CD4-positive, alpha-beta T cell treated with Interleukin-15 for 1 hour (primary cell): ENCODE measurements around the gene PLXNA1.

Experiments used
- DNase-seq: peaks from one replicate; pipeline ENCODE4 v3.0.0-alpha.2; 2020

PLXNA1 gene

DNA sequence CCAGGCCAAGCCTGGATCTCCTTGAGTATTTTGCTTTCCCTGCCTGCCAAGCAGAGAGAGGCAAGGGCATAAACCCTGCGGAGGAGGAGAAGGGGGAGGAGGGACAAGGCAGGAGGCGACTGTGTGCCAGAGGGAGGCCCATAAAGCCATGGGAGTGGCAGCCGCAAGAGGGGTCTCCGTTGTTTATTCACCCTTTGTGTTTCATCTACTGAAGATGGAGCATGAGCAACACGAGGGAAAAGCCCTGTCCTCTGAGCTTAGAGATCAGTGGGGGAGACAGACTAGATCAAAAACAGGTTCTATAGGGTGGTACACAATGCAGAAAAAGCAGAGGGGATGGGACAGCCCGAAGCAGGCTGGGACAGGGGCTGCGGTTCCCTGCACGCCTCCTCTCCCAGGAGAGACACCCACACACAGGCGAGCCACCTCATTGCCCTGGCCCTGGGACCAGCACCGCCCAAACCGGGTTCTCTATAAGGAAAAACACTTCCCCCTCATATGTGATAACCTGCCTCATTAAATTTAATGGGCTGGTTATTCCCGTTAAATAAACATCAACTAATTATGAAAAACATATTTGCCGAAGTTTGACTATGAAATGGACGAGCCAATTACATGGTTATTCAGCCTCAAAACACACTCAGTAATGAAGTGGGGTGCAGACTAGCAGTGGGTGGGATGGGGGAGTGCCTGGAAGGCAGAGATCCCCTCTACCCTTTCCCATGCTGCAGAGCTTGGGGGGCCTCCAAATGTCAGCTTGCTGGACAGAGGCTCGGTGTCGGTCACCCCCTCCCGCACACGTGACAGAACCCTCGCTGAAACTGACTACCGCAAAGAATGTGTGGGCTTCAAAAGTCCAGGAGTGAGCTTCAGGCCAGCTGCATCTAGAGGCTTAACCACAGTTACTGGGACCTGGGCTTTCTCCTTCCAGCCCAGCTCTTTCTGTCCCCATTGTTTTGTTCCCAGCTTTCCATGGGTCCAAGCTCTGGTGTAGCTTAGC, 14.2 kb upstream of the PLXNA1 start:
- DNase-seq: no peak

DNA sequence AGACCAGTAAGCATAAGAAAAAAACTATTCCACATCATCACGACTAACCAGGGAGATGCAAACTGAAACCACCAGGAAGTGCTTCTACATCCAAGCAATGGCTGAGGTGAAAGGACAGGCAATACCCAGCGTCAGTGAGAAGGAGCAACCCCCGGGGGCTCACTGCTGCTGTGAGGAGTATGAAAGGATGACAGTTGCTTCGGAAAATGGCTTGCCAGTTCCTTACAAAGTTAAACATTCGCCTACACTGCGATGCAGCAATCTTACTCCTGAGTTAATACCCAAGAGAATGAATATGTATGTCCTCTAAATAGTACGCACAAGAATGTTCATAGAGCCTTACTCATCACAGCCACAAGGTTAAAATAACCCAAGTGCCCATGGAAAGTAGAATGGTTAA, 13.3 kb upstream of the PLXNA1 start:
- no peak for DNase-seq

DNA sequence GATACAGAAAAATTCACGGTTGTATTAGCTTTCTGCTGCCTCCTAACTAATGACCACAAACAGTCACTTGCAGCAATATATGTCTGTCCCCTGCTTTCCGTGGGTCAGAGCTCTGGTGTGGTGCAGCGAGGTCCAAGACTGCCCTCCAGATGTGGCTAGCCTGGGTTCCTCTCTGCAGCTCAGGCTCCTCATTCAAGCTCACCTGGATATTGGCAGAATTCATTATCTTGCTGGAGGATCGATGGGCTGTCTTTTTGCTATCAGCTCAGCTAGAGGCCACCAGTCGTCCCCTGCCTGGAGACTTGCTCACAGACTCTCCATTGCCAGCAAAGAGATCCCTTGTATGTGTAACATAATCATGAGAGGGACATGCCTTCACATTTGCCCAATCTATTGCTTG, 12.8 kb upstream of the PLXNA1 start:
- DNase-seq: no peak

DNA sequence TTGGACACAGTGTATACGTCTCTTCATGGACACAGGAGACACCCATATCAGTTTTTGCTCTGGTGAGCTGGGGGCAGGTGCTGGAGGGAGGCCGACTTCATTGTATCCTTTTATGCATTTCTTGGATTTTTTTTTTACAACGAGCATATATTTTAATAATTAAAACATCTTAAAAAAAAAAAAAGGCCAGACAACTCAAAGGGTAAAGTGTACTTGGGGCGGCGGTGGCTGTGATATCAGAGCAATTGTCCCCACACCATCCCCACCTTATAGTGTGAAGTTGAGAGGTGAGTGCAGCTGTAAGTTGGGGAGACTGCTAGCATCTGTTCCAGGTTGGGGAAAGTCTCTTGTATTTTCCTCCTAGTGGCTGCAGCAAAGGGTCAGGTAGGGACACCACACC, 12.0 kb upstream of the PLXNA1 start:
- DNase-seq: no peak

DNA sequence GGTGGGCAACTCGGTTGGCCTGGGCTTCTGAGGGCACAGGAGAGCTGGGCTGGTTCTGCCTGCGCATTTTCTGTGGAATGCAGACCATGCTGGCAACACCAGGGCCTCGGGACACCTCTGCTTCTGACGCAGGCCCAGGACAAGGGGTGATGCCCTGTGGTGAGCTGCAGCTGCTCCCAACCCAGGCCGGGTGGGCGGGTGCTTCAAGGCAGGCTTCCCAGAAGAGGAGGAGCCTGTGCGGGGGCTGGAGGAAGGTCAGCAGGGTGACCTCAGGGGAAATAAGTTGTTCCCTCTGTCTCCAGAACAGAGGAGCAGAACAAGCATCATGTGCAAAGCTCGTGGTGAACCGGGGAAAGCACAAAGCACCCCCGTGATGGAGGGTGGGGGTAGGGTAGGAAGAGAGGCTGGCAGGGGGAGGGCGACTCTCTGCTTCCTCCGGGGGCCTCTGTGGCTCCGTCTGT, 11.0 kb upstream of the PLXNA1 start:
- no peak for DNase-seq

DNA sequence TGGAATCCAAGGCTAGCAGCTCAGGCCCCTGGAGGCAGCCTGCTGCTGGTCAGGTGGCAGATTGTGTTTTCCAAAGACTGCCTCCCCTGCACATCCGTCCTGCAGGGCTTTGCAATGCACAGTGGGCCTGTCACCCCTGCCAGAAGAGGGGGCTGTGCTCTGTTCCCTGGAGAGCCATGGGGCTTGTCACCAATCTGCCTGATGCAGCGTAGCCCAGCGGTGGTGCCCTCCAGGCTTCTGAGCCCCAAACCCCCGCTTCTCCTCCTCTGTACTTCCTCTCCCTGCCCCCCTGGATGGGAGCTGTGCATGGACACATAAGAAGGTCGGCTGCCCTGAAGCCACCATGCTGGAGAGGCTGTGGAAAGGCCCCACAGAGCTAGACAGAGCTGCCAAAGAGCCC, 10.0 kb upstream of the PLXNA1 start:
- no peak for DNase-seq

DNA sequence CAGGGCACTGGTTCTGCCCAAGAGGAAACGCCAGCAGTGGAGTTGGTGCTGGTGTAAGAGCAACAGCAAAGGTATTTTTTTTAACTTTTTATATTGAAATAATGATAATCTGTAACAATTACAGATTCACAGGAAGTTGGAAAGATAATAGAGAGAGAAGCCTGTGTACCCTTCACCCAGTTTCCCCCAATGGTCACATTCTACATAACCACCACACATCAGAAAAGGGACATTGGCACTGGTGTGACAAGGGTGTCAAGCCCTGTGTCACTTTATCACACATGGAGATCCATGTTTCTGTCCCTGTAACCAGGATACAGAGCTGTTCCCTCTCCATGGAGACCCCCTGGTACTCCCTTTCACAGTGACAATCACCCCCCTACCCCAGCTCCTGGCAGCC, 9.1 kb upstream of the PLXNA1 start:
- no peak for DNase-seq

DNA sequence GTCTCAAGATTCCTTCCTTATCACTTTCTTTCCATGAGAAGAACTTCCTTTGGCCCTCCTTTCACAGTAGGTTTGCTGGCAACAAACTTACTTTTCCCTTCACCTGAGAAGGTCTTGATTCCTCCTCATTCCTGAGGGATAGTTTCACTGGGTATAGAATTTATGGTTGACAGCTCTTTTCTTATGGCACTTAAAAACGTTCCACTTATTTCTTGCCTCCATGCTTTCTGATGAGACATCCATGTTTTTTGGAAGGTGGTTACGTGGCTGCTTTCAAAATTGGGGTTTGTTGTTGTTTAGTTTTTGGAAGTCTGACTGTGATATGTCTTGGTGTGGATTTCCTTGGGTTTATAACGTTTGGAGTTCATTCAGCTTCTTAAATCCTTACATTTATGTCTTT, 8.2 kb upstream of the PLXNA1 start:
- DNase-seq: no peak

DNA sequence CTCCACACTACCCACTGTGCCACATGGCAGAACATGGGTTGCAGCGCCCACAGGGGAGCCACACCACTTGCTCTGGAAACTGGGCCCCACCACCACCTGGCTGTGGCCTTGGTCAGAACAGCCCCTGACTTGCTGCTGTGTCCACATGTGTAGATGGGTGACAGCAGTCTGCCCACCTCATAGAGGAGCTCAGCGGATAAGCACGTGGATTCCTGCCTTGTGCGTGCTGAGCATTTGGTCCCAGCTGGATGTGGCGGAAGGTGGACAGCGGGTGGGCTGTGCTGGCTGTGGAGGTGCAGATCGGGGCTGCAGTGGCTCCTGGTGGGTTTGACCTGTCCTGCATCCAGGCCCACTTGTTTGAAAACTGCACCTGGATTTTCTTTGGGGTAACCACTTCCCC, 6.0 kb upstream of the PLXNA1 start:
- DNase-seq: no peak

DNA sequence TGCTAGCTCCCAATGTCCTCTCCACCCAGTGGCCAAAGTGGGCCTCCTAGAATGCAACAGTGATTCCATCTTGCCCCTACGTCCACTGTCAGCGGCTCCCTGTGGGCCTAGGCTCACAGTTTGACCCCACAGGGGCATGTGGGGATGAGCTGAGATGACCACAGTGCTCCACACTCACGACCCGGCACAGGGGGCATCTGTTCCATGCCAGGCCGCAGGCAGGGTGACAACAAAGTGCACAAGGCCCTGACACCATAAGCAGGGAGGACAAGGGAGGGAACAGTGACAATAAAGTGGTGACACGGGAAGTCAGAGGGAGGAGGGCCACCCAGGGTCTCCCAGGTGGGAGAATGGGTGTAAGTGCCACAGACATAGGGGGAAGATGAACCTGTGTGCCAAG, 5.1 kb upstream of the PLXNA1 start:
- no peak for DNase-seq

DNA sequence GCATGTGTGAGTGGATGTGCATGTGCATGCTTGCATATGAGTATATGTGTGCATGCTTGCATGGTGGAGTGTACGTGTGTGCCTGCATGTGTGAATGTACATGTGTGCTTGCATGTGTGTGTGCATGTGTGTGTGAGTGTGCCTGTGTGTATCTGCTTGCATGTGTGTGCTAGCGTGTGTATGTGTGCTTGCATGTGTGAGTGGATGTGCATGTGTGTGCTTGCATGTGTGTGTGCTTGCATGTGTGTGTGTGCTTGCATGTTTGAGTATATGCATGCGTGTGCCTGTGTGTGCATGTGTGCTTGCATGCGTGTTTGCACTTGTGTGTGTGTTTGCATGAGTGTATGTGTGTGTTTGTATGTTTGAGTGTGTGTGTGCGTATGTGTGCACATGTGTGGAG, 4.6 kb upstream of the PLXNA1 start:
- no peak for DNase-seq

DNA sequence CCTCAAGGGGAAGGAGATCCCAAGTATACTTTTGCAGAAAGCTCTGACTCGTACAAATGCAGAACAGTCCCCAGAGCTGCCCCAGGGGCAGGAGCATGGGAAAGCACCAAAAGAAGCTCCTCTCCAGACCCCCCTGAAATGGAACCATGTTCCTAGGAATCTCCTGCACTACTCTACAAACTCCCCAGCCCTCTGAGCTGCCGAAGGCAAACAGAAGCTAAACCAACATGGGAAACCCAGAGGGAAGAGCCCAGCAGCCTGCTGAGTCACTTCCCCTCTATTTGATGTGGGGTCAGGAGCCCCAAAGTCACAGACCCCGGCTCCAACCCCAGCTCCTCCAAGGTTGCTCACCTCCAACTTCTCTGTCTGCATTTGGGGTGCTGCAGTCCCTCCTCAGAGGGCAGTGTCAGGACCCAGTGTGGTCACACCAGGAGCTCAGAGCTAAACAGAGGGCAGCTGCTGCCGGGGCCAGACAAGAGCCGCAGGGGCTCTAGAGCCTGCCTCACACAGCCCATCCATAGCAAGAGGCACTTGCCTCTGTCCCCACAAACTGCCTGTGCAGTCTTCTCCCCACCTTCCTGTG, 3.8 kb upstream of the PLXNA1 start:
- no peak for DNase-seq

DNA sequence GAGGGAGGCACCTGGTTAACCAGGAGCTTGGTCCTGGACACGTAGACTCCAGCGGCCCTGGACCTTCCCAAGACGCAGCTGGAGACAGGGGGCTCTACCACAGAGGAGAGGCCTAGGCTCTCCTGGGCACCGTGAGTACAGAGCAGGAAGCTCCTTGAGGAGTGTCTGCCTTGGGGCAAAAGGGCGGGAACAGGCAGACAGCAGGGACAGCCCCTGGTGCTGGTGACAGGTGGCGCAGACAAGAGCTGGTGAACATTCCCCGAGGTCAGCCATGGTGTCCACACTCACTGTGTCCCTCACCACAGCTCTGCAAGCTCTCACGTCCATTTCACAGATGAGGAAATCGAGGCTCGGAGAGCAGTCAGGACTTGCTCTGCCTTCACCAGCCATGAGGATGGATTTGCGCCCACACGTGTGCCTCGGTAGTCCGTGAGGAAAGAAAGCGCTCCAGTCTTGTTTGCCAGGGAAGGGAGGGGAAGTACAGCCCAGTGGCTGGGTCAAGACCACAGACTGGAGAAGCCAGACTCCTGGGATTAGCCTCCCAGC, 2.6 kb upstream of the PLXNA1 start:
- DNase-seq: no peak

DNA sequence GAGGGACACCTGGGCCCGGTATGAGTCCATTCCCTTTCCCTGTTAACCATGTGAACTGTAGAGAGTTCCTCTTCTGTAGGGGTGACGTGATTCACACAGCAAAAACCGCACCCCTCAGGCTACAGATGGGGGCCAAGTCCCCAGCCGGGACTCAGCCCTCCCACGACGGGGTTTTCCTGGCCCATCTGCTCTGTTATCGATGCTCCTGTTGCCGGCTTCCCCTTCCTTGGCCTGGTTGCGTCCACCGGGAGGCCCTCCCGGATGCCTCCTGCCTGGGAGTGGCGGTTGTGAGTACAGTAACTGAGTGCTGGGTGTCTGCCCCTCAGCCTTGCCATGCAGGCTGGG, 817 bp upstream of the PLXNA1 start:
- DNase-seq: peak; percentile 77

DNA sequence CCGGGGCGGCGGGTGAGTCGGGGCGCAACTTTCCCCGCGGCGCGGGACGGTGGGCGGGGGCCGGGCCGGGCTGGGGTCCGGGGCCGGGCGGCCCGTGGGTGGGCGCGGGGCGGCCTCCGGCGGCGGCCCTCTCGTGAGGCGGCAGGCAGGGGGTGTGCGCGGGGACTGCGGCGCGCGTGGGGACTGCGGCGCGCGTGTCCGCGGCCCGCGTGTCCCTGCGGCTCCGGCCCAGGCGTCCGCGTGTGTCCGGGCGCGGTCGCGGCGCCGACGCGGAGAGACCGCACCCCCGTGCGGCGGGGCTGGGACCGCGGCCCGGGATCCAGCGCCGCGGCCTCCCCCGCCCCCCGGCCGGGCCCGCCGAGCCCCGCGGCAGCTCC, 349 bp downstream of the PLXNA1 start:
- DNase-seq: no peak

DNA sequence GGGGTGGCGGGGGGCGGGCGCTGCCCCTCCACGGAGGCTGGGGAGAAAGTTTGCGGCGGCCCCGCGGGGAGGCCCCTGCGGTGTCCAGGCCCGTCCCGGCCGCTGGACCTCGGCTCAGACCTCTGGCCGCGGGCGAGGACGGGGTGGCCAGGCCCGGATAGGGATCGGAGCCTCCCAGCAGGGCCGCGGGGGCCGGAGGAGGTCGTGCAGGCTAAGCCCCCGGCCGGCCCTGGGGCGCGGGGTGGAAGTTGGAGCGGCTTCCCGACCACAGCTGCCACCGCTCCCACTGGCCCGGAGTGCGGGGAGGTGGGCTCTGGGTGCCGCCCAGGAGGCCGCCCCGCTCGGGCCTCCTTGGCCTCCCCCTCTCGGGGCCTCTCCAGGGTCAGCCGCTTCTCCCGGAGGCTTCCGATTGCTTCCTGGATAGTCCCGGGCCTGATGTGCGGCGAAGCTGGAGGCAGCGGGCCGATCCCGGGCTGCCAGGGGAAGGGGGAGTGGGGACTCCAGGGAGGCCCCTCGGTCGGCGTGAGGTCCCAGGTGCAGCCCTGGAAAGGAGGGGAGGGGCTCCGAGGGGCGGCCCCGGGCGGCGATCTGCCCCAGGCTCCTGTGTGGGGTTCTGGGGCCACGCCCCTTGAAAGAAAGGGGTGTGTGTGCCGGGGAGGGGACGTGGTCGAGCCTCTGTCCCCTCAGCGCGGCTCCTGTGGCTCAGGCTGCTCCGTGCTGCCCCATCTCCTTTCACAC, 907 bp downstream of the PLXNA1 start:
- peak; percentile 30 for DNase-seq

DNA sequence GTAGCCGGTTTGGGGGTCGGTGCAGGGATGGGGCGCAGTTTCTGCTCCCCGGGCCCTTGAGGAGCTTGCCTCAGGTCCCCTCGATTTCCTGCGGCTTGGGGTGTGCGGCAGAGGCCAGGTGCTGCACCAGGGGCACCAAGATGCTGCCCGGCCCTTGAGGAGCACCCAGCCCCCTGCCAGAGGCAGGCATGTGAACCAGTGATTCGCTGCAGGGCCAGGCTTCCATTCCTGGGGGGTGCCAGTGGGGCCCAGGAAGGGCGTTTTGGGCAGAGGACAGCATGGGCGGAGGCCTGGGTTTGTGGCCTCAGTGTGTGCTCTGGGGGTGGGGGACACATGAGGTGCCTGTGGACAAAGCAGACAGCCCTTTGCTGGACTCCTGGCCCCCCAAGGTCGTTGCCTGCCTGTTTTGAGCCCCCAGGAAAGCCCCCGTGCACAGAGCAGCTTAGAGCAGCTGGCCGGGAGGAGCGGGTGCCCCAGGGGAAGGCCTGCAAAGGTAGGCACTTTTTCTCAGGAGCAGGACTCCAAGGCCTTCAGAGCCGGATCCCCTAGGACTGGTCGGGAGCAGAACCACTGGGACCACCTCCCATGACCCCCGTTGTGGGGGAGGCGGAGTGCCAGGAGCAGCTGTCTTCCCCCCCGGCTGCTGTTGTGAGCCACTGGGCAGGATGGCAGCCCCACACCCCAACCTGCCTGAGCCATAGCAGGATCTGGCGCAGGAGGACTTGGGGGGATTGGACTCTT, 1.6 kb downstream of the PLXNA1 start:
- no peak for DNase-seq

DNA sequence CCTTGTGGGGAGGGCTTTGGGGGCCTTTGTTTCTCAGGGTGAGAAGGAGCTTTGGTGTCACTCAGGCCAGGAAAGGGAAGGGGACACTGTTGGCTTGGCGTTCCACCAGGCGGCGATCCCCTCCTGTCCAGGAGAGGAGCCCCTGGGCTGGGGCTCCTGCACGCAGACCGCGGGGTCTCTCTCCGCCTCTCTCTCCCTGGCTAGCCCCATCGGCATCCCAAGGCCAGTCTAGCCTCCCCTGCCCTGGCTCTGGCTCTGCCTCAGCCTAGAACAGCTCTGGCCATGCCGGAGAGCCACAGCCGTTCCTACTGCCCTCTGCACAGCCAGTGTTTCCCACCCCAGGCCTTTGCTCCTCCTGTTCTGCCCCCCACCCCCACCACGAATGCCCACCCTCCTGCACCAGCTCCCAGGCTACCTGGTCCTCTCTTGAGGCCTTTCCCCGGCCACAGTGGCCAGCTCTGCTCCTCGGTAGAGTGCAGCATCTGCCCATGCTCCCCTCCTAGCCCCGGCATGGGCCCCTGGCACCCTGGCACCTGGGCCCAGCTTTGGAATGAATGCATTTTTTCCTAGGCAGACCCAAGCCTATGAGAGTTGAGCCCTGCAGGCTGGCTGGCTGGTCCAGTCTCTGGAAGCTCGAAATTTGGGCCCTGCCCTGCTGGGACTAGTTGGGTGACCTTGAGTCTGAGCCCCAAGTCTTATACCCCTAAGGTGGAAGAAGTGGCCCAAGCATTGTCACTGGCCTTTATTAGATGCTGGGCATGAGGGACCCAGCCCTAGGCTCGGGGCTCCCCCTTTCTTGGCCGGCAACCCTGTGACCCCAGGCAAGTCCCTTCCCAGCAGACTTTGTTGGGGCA, 2.4 kb downstream of the PLXNA1 start:
- no peak for DNase-seq

DNA sequence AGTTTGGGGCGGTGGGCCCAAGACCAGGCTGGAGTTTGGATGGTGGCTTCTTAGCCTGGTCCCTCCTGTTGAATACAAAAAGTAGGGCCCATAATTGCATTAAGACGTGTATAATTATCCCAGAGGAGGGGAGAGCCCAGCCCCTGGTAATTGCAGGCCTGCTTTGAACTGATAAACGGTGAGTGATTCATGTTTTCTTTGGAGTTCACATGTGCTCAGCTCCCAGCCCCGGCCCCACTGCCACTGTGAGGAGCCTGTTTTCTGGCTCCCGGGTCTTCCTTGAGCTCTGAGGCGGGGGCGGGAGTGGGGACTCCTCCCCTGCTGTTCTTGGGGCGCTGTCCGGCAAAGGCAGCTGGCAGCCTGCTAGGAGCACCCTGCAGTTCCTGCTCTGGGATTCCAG, 3.1 kb downstream of the PLXNA1 start:
- DNase-seq: no peak

DNA sequence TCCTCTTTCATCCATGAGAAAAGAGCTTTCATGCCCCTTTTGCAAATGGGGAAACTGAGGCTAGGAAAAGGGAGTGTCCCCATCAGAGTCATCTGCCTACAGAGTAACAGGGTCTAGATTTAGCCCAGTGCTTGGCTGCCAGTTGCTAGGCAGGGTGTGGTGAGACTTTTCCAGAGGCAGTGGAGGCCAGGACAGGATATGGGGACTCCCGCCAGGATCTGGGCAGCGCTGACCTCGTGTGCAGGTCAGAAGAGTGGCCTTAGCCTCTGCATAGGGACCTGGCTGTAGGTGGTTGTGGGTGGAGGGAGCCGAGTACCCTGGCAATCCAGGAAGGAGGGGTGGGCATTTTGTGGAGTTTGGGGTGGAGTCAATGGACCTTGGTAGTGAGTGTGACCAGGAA, 4.2 kb downstream of the PLXNA1 start:
- no peak for DNase-seq

DNA sequence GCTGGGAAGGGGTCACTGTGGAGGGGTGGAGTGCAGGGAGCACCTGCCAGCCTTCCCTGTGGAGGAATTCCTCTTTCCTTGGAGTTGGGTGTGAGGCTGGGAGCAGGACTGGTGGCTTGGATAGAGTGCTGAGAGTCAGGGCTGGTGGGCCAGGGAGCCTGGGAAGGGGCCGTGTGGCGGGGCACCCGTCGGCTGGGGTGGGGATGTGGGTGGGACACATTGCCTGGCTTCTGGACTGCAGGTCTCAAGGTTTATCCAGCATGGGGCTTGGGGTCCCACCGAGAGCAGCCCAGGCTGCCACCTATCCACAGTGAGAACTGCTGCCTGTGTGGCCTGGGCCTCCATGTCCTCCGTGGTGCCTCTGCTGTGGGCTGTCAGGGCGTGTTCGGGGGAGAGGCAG, 4.7 kb downstream of the PLXNA1 start:
- no peak for DNase-seq

DNA sequence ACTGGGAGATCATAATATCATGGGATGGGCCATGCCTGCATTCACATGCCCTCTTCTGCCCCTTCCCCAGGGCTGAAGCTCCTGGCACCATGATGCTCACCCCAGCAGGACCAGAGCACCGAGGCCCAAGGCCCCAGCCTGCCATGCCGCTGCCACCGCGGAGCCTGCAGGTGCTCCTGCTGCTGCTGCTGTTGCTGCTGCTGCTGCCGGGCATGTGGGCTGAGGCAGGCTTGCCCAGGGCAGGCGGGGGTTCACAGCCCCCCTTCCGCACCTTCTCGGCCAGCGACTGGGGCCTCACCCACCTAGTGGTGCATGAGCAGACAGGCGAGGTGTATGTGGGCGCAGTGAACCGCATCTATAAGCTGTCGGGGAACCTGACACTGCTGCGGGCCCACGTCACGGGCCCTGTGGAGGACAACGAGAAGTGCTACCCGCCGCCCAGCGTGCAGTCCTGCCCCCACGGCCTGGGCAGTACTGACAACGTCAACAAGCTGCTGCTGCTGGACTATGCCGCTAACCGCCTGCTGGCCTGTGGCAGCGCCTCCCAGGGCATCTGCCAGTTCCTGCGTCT, 5.6 kb downstream of the PLXNA1 start:
- no peak for DNase-seq
